Pancreas (tissue), 10 donors: ENCODE results near the gene BCL11A. TPM values are rescaled to one million over a fixed set of nuclear protein-coding genes. Genes with fewer than 3 reads are reported as not detected.

Experiments used
- ATAC-seq, 4 donors: fragments of 200-7000 bp; cut with Tn5 transposase; one replicate each; pipeline versions ENCODE4 v1.8.0 to v1.9.1; 2020; ENCODE audit warnings: mild to moderate bottlenecking in 4 of 4, moderate library complexity in 4 of 4
- DNase-seq, 6 donors: peaks; one replicate each; pipeline ENCODE4 v3.0.0-alpha.2; 2020
- FAIRE-seq: peaks from 2 replicates; lab custom pipeline; 2012; peaks lifted over from hg19 to GRCh38; lab: Jason Lieb, UNC
- H3K27ac ChIP-seq, 4 donors: fragments of 200-600 bp; sonication (generic); 1 replicate in 3 of 4; 2 replicates in 1 of 4; pipeline versions ENCODE4 v1.5.0 to v1.8.0; 2020
- H3K27me3 ChIP-seq, 4 donors: fragments of 200-600 bp; one replicate each; pipeline ENCODE4 v1.8.0; 2021
- H3K36me3 ChIP-seq, 3 donors: fragments of 200-600 bp; sonication (generic) in 1 of 3; one replicate each; pipeline versions ENCODE4 v1.5.0 to v1.8.0; 2020 to 2021
- H3K4me1 ChIP-seq, 3 donors: fragments of 200-600 bp; one replicate each; pipeline ENCODE4 v1.8.0; 2021
- H3K4me3 ChIP-seq, 4 donors: fragments of 200-600 bp; sonication (generic) in 2 of 4; one replicate each; pipeline versions ENCODE4 v1.5.0 to v1.8.0; 2020 to 2021
- H3K9me3 ChIP-seq, 4 donors: fragments of 200-600 bp; one replicate each; pipeline ENCODE4 v1.8.0; 2021
- CTCF ChIP-seq, 4 donors: fragments of 200-600 bp; sonication (generic) in 3 of 4; IDR thresholded peaks; one replicate each; pipeline versions ENCODE4 v1.5.0 to v1.8.0; 2021; ENCODE audit warnings: antibody characterized with exemption in 4 of 4
- WGBS, 2 donors: extraction: QIAGEN DNeasy Blood & Tissue Kit; methylation state at CpG; one replicate each; pipeline ENCODE4 v1.1.7; 2013; 5-methylcytosine and 5-hydroxymethylcytosine counted together
- intact Hi-C, 3 donors: fragments of 100-400 bp; cut with DNase I; formaldehyde crosslinking; loops; one replicate each; pipeline versions ENCODE4 v1.11.1 to v1.14.2; 2022
- polyA plus RNA-seq, 2 donors: library from polyadenylated mRNA; stranded (reverse); fragments of 200-250 nt; gene quantifications; one replicate each; pipeline ENCODE4 v1.2.3, GENCODE V29; 2013
- total RNA-seq, 6 donors: library from RNA; stranded (reverse); fragmentation: NEBNext Ultra II Directional in 4 of 6; extraction: Animal tissue kit (Norgen Biotek cat#: 25700) in 4 of 6; gene quantifications; one replicate each; pipeline versions ENCODE4 v1.2.1 to v1.2.4, GENCODE V29; 2021 to 2023
- donor health status: healthy with polysubstance abuse.
- donor health status: DM: no; HTN: no; CAD: no; lungs with moderate emphysema.
- donor health status: DM: no; HTN: no; CAD: no.
- donor health status: control.
- donor health status: control.
- donor health status: Bipolar disorder and iron deficiency.
- donor health status: DM: yes; HTN: yes; CAD: no.
- donor health status: DM: no; HTN: no; CAD: no.
- donor health status: DM: no; HTN: no; CAD: no.
- donor health status: DM: yes; HTN: yes; CAD: no.

The BCL11A gene
- total and polyA plus RNA-seq, 8 donors = 4.4 to 16.1 (median 11.7) TPM

GRCh38 chr2:60474301-60474700, 79.2 kb downstream of the BCL11A start:
- TF ChIP-seq CTCF (IDR thresholded peaks at IDR 0.05) = no peak
- FAIRE-seq (no peak), DNase-seq (no peak)

GRCh38 chr2:60473546-60473945, 79.9 kb downstream of the BCL11A start:
- no peaks in the 10 kb centered on the region for H3K27me3 ChIP-seq
- no peaks in the 10 kb centered on the region for H3K9me3 ChIP-seq
- H3K4me1 ChIP-seq = peaks cover 9 to 16% (median 10%) of the 10 kb centered on the region in 3 donors
- DNase-seq (no peak), FAIRE-seq (no peak), ATAC-seq (no peak)
- no peak for TF ChIP-seq CTCF (IDR thresholded peaks at IDR 0.05)
- 53 to 56% methylated on average over 3 of the region's 3 CpGs for WGBS, 2 donors
- intact Hi-C loops = no loop called here
- H3K27ac ChIP-seq = no peak overlapping the region
- no peak overlapping the region for H3K4me3 ChIP-seq
- H3K36me3 ChIP-seq = no peaks in the 10 kb centered on the region

More at GRCh38 chr2:60474301-60474700, 79.2 kb downstream of the BCL11A start:
- intact Hi-C loops = no loop called here
- no peaks in the 10 kb centered on the region for H3K9me3 ChIP-seq
- ATAC-seq = no peak
- H3K36me3 ChIP-seq = no peaks in the 10 kb centered on the region
- H3K27ac ChIP-seq = no peak overlapping the region
- H3K4me1 ChIP-seq = peaks cover 10 to 18% (median 13%) of the 10 kb centered on the region in 3 donors
- no peaks in the 10 kb centered on the region for H3K27me3 ChIP-seq
- 40 to 44% methylated on average over 2 of the region's 2 CpGs for WGBS, 2 donors
- no peak overlapping the region for H3K4me3 ChIP-seq

- DNase-seq (no peak), ATAC-seq (no peak), FAIRE-seq (no peak)
- no peaks in the 10 kb centered on the region for H3K27me3 ChIP-seq
- 89 to 95% methylated on average over 5 of the region's 5 CpGs for WGBS, 2 donors
- no peaks in the 10 kb centered on the region for H3K36me3 ChIP-seq
- H3K9me3 ChIP-seq = no peaks in the 10 kb centered on the region
- intact Hi-C loops = no loop called here
- no peak for TF ChIP-seq CTCF (IDR thresholded peaks at IDR 0.05)
- H3K4me3 ChIP-seq = no peak overlapping the region
- no peak overlapping the region for H3K27ac ChIP-seq
- H3K4me1 ChIP-seq = peaks cover 9 to 16% (median 10%) of the 10 kb centered on the region in 3 donors
Observed at GRCh38 chr2:60472663-60473289, 80.7 kb downstream of the BCL11A start.

- Histone ChIP-seq H3K27me3 (no peaks in the 10 kb centered on the region), H3K4me3 (no peak overlapping the region), H3K27ac (no peak overlapping the region), H3K36me3 (no peaks in the 10 kb centered on the region), H3K4me1 (peaks cover 9 to 16% (median 10%) of the 10 kb centered on the region in 3 donors), H3K9me3 (no peaks in the 10 kb centered on the region)
- 79 to 84% methylated on average over 5 of the region's 5 CpGs for WGBS, 2 donors
- no peak for TF ChIP-seq CTCF (IDR thresholded peaks at IDR 0.05)
- FAIRE-seq (no peak), DNase-seq (no peak), ATAC-seq (peak in 1 of 4 donors; percentile 47)
- intact Hi-C loops = no loop called here
Observed at GRCh38 chr2:60472041-60472440, 81.4 kb downstream of the BCL11A start.

GRCh38 chr2:60470340-60470739, 83.1 kb downstream of the BCL11A start:
- FAIRE-seq (no peak), ATAC-seq (no peak), DNase-seq (no peak)
- no peak overlapping the region for H3K4me3 ChIP-seq
- H3K27ac ChIP-seq = no peak overlapping the region
- no peak for TF ChIP-seq CTCF (IDR thresholded peaks at IDR 0.05)
- H3K36me3 ChIP-seq = no peaks in the 10 kb centered on the region
- peaks cover 0 to 10% (median 9%) of the 10 kb centered on the region in 3 donors for H3K4me1 ChIP-seq
- no peaks in the 10 kb centered on the region for H3K27me3 ChIP-seq
- intact Hi-C loops = no loop called here
- H3K9me3 ChIP-seq = no peaks in the 10 kb centered on the region
- 85% methylated on average over 5 of the region's 5 CpGs for WGBS, 2 donors
